DOHH2 (cell line): ENCODE data around the gene MUC6.

ENCODE experiments used
- H3F3A ChIP-seq: fragments of 200-600 bp; sonication (generic), shearing (Covaris generic); 2 replicates; pipeline ENCODE4 v1.6.0; 2016; ENCODE audit warnings: antibody characterized with exemption, mild to moderate bottlenecking; ENCODE audit not compliant: control insufficient read depth, insufficient read depth
- H3K27ac ChIP-seq: fragments of 200-600 bp; sonication (generic); 2 replicates; pipeline ENCODE4 v1.5.1; 2014; ENCODE audit warnings: low read depth, mild to moderate bottlenecking, low read length, moderate library complexity
- H3K27me3 ChIP-seq: fragments of 200-600 bp; sonication (generic); 2 replicates; pipeline ENCODE4 v1.6.1; 2014; ENCODE audit warnings: mild to moderate bottlenecking, low read length, mixed read lengths; ENCODE audit not compliant: control insufficient read depth
- H3K36me3 ChIP-seq: fragments of 200-600 bp; sonication (generic); 2 replicates; pipeline ENCODE4 v1.6.1; 2014; ENCODE audit warnings: mild to moderate bottlenecking, low read length, moderate library complexity, mixed read lengths; ENCODE audit not compliant: control insufficient read depth
- H3K4me1 ChIP-seq: fragments of 200-600 bp; sonication (generic); 2 replicates; pipeline ENCODE4 v1.6.1; 2014; ENCODE audit warnings: mild to moderate bottlenecking, low read length, mixed read lengths; ENCODE audit not compliant: control insufficient read depth
- H3K4me2 ChIP-seq: fragments of 200-600 bp; sonication (generic); 2 replicates; pipeline ENCODE4 v1.6.0; 2014; ENCODE audit warnings: mild to moderate bottlenecking, low read length, moderate library complexity
- H3K4me3 ChIP-seq: fragments of 200-600 bp; sonication (generic); 2 replicates; pipeline ENCODE4 v1.5.1; 2014; ENCODE audit warnings: mild to moderate bottlenecking, low read length, mixed read lengths
- H3K79me2 ChIP-seq: fragments of 200-600 bp; sonication (generic); 2 replicates; pipeline ENCODE4 v1.6.1; 2014; ENCODE audit warnings: mild to moderate bottlenecking, low read length, mixed read lengths; ENCODE audit not compliant: control insufficient read depth
- H3K9me2 ChIP-seq: fragments of 200-600 bp; sonication (generic); replicated peaks from 2 replicates; pipeline ENCODE4 v1.6.1; 2014; ENCODE audit warnings: mild to moderate bottlenecking, low read length, mixed read lengths; ENCODE audit not compliant: control insufficient read depth
- H3K9me3 ChIP-seq: fragments of 200-600 bp; sonication (generic); 2 replicates; pipeline ENCODE4 v1.6.1; 2014; ENCODE audit warnings: antibody characterized with exemption, low read length, mixed read lengths; ENCODE audit not compliant: control insufficient read depth, insufficient read depth
- H4K20me1 ChIP-seq: fragments of 200-600 bp; sonication (generic); 2 replicates; pipeline ENCODE4 v1.6.0; 2014; ENCODE audit warnings: low read depth, mild to moderate bottlenecking, antibody characterized with exemption, low read length, moderate library complexity; ENCODE audit not compliant: control insufficient read depth, insufficient read depth
- CTCF ChIP-seq: fragments of 200-600 bp; sonication (generic); IDR thresholded peaks from one replicate; pipeline ENCODE4 v1.5.1; 2014; ENCODE audit warnings: antibody characterized with exemption, mild to moderate bottlenecking, low read depth, low read length; ENCODE audit not compliant: poor library complexity, severe bottlenecking
- EZH2phosphoT487 ChIP-seq: fragments of 200-600 bp; sonication (generic); IDR thresholded peaks from 2 replicates; pipeline ENCODE4 v1.6.1; 2017; ENCODE audit warnings: borderline replicate concordance, mild to moderate bottlenecking, antibody characterized with exemption, low read length, moderate library complexity, mixed read lengths

The MUC6 gene

DNA sequence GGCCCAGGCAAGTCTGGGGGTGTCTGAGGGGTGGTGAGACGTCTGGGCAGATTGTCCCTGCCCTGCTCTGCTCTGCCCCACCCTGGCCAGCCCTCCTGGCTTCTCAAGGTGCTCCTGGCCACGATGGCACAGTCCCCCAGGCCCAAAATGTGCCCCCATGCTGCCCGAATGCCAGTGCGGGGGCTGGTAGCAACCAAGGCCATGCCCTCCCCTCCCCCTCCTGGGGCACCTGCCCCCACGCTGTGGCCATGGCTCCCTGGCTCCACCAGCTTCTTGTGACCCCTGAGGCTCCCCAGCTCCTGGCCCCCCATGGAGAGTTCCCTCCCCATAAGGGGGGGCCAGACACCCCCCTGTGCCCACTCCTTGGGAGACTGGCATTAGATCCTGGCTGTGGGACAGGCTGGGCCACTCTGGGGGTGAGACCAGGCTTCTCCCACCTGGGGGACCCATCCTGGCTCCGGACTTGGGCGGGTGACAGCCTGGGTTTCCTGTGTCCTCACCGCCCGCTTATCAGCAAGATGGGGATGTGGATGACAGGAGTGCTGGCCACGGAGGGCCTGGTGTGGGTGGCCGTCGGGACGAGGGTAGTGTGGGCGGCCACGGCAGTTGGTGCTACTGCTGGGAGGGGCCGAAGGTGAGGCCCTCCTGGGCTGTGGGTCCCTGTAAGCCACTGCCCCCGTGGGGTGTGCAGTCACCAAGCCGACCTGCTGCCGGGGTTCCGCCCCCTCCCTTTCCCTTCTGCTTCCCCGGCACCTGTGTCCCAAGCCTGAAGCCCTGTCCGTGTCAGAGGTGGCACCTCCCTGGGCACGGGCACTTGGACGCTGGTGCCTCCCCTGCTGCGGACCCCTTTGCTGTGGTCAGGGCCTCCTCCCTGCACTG lies 15.9 kb upstream of the MUC6 start:
- no peak overlapping the region for H3K27ac ChIP-seq
- H3K79me2 ChIP-seq, result no peaks in the 10 kb centered on the region
- H3K27me3 ChIP-seq, result no peaks in the 10 kb centered on the region
- no peaks in the 10 kb centered on the region for H4K20me1 ChIP-seq
- no peak overlapping the region for H3K4me3 ChIP-seq
- no peaks in the 10 kb centered on the region for H3K9me2 ChIP-seq
- H3K4me1 ChIP-seq, result 0 out of 2 replicates have a peak, but pooled peaks cover 4% of the 10 kb centered on the region
- H3K36me3 ChIP-seq, result no peaks in the 10 kb centered on the region
- no peaks in the 10 kb centered on the region for H3K9me3 ChIP-seq
- TF ChIP-seq CTCF (no peak), EZH2phosphoT487 (no peak)
- H3F3A ChIP-seq, result no peaks in the 10 kb centered on the region
- no peak overlapping the region for H3K4me2 ChIP-seq

GRCh38 chr11:1051356-1052132 lies 15.0 kb upstream of the MUC6 start:
- no peak overlapping the region for H3K4me2 ChIP-seq
- H3F3A ChIP-seq, result no peaks in the 10 kb centered on the region
- 0 out of 2 replicates have a peak, but pooled peaks cover 4% of the 10 kb centered on the region for H3K4me1 ChIP-seq
- no peaks in the 10 kb centered on the region for H3K79me2 ChIP-seq
- H3K9me3 ChIP-seq, result no peaks in the 10 kb centered on the region
- no peaks in the 10 kb centered on the region for H3K9me2 ChIP-seq
- TF ChIP-seq CTCF (no peak), EZH2phosphoT487 (no peak)
- H3K36me3 ChIP-seq, result no peaks in the 10 kb centered on the region
- no peaks in the 10 kb centered on the region for H3K27me3 ChIP-seq
- H4K20me1 ChIP-seq, result no peaks in the 10 kb centered on the region
- H3K4me3 ChIP-seq, result no peak overlapping the region
- H3K27ac ChIP-seq, result no peak overlapping the region

DNA sequence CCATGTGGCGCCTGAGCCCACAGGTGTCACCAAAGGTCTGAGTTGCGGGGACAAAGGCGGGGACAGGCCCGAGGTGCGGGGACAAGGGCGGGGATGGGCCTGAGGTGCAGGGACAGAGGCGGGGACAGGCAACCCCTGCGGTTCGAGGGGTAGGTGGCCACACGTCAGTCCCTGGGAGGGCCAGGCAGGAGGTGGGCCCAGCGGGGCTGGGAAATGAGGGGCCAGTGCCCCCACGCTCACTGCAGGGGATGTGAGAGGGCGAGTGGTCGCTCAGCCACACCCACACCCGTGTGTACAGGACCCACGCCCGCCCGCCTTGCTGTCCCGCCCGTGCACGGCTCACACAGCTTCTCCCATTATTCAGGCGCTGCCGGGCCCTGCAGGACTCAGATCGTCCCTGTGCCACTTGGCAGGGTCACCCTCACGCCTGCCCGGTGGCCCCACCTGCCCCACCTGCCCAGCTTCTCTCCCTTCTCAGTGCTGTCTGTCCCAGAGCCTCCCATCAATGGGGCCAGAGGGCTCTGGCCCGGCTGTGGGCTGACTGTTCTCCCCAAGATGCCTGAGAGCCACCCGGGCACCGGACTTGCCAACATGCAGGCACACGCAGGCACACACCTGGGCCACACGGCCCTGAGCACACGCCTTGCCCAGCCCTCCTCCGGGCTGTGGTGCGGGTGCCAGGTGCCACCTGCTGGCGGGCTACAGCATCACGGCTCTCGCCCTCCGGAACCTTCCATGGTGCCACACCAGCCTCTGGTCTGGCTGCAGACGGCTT lies 14.2 kb upstream of the MUC6 start:
- Histone ChIP-seq H3F3A (no peaks in the 10 kb centered on the region), H3K36me3 (no peaks in the 10 kb centered on the region), H3K9me3 (no peaks in the 10 kb centered on the region), H3K4me3 (no peak overlapping the region), H3K9me2 (no peaks in the 10 kb centered on the region), H4K20me1 (no peaks in the 10 kb centered on the region), H3K27me3 (no peaks in the 10 kb centered on the region), H3K4me1 (0 out of 2 replicates have a peak, but pooled peaks cover 4% of the 10 kb centered on the region), H3K79me2 (no peaks in the 10 kb centered on the region), H3K27ac (no peak overlapping the region), H3K4me2 (no peak overlapping the region)
- TF ChIP-seq EZH2phosphoT487 (no peak), CTCF (peak; percentile 91)
